K562 (cell line): ENCODE data around the gene RGS19. TPM values are rescaled to one million over a fixed set of nuclear protein-coding genes. Genes with fewer than 3 reads are reported as not detected.

Source experiments
- ATAC-seq: fragments of 200-7000 bp; cut with Tn5 transposase; 3 replicates; pipeline ENCODE4 v1.9.1; 2020; ENCODE audit warnings: moderate library complexity
- BruUV-seq: library from RNA; stranded (reverse); fragments of 400-500 nt; replicated peaks from 2 replicates; lab custom pipeline; 2021; lab: Mats Ljungman, UMichigan
- CTCF ChIA-PET: fragments of 300-600 bp; formaldehyde crosslinking; extraction: SDS; loops from one replicate; lab custom pipeline; 2021; ENCODE audit warnings: low intra/inter-chr PET ratio; lab: Yijun Ruan, JAX
- POLR2A ChIA-PET: fragments of 300-600, 350-650 bp; sonication (Branson Sonifier 250); formaldehyde crosslinking; extraction: SDS; loops from one replicate; lab custom pipeline; 2021; ENCODE audit warnings: antibody characterized with exemption, inconsistent platforms; lab: Yijun Ruan, JAX
- DNase-seq, 4 experiments: peaks; one replicate each; pipeline versions ENCODE4 v3.0.0 to v3.0.0-alpha.2; 2011 to 2018; ENCODE audit warnings: low spot score in 3 of 4, mixed read lengths in 3 of 4; ENCODE audit errors: extremely low read depth in 1 of 4
- FAIRE-seq: peaks from 2 replicates; lab custom pipeline; 2011; peaks lifted over from hg19 to GRCh38; lab: Jason Lieb, UNC
- H2AFZ ChIP-seq: 2 replicates; pipeline ENCODE4 v1.6.0; 2011; ENCODE audit warnings: low read depth, low read length, control low read depth, inconsistent platforms
- H3K27ac ChIP-seq: fragments of 200-600 bp; 3 replicates; pipeline ENCODE4 v1.8.0; 2011; ENCODE audit warnings: low read depth, mild to moderate bottlenecking, control low read depth, inconsistent platforms, low read length, moderate library complexity, mixed read lengths; ENCODE audit errors: extremely low read depth
- H3K27me3 ChIP-seq, 2 experiments: fragments of 300-600 bp in 1 of 2; 2 replicates in 1 of 2; 3 replicates in 1 of 2; pipeline versions ENCODE4 v1.6.0 to v1.8.0; 2011; ENCODE audit warnings: inconsistent platforms in 2 of 2, low read length in 2 of 2, mild to moderate bottlenecking in 1 of 2, mixed read lengths in 1 of 2, moderate library complexity in 1 of 2; ENCODE audit not compliant: control insufficient read depth in 2 of 2, insufficient read depth in 2 of 2
- H3K36me3 ChIP-seq: fragments of 300-600 bp; 3 replicates; pipeline ENCODE4 v1.8.0; 2011; ENCODE audit warnings: mild to moderate bottlenecking, low read length, inconsistent platforms; ENCODE audit not compliant: control insufficient read depth, insufficient read depth
- H3K4me1 ChIP-seq, 2 experiments: fragments of 200-600 bp in 1 of 2; replicated peaks in 1 of 2; 2 replicates in 1 of 2; 3 replicates in 1 of 2; pipeline versions ENCODE4 v1.5.1 to v1.8.0; 2011; ENCODE audit warnings: inconsistent platforms in 2 of 2, low read length in 2 of 2, mild to moderate bottlenecking in 1 of 2, mixed read lengths in 1 of 2, moderate library complexity in 1 of 2; ENCODE audit not compliant: control insufficient read depth in 2 of 2, insufficient read depth in 2 of 2
- H3K4me2 ChIP-seq: 2 replicates; pipeline ENCODE4 v1.6.1; 2011; ENCODE audit warnings: low read length, control low read depth, inconsistent platforms, mixed read lengths; ENCODE audit not compliant: insufficient read depth
- H3K4me3 ChIP-seq: fragments of 200-600 bp; sonication (generic), shearing (Covaris generic); 2 replicates; pipeline ENCODE4 v1.5.1; 2016; ENCODE audit warnings: control low read depth, inconsistent platforms
- H3K79me2 ChIP-seq: fragments of 200-600 bp; 3 replicates; pipeline ENCODE4 v1.8.0; 2011; ENCODE audit warnings: low read length, inconsistent platforms; ENCODE audit not compliant: control insufficient read depth, insufficient read depth
- H3K9ac ChIP-seq, 2 experiments: 2 replicates each; pipeline versions ENCODE4 v1.6.0 to v1.6.1; 2011; ENCODE audit warnings: low read depth in 2 of 2, low read length in 2 of 2, control low read depth in 1 of 2, inconsistent platforms in 1 of 2, mild to moderate bottlenecking in 1 of 2, mixed read lengths in 1 of 2; ENCODE audit not compliant: insufficient read depth in 1 of 2
- H3K9me1 ChIP-seq: one replicate; pipeline ENCODE4 v1.6.0; 2011; ENCODE audit warnings: inconsistent platforms, mild to moderate bottlenecking, low read length, moderate library complexity; ENCODE audit not compliant: control insufficient read depth, insufficient read depth
- H3K9me3 ChIP-seq: replicated peaks from 2 replicates; pipeline ENCODE4 v1.5.1; 2011; ENCODE audit warnings: low read depth, low read length, inconsistent platforms; ENCODE audit not compliant: control insufficient read depth, insufficient read depth
- H4K20me1 ChIP-seq: replicated peaks from 2 replicates; pipeline ENCODE4 v1.6.1; 2011; ENCODE audit warnings: low read length, inconsistent platforms, mixed read lengths; ENCODE audit not compliant: control insufficient read depth, insufficient read depth
- ARNT ChIP-seq, 2 experiments: fragments of 450-650 bp; IDR thresholded peaks; 2 replicates each; pipeline ENCODE4 v1.6.1; 2016; ENCODE audit warnings: mild to moderate bottlenecking in 1 of 2
- CREB1 ChIP-seq, 2 experiments: sonication (generic) in 1 of 2; formaldehyde crosslinking in 1 of 2; IDR thresholded peaks; 2 replicates each; pipeline versions ENCODE4 v1.6.1 to v1.8.0; 2012 to 2022; ENCODE audit warnings: inconsistent platforms in 1 of 2, mild to moderate bottlenecking in 1 of 2, missing genetic modification reagents in 1 of 2, moderate library complexity in 1 of 2
- DPF2 ChIP-seq: fragments of 450-650 bp; IDR thresholded peaks from 2 replicates; pipeline ENCODE4 v1.6.1; 2016
- FOXJ2 ChIP-seq: fragments of 200-800 bp; sonication (Bioruptor generic); IDR thresholded peaks from 2 replicates; pipeline ENCODE4 v1.6.1; 2016; ENCODE audit warnings: missing genetic modification characterization, missing compliant biosample characterization
- GATAD2A ChIP-seq: fragments of 450-650 bp; IDR thresholded peaks from 2 replicates; pipeline ENCODE4 v1.6.1; 2017
- MAFF ChIP-seq: IDR thresholded peaks from 2 replicates; pipeline ENCODE4 v1.6.1; 2012; ENCODE audit warnings: low read length, improper control_type of control experiment
- MAFG ChIP-seq: fragments of 450-650 bp; conservative IDR thresholded peaks from 2 replicates; pipeline ENCODE4 v1.6.1; 2016; ENCODE audit warnings: missing genetic modification characterization, missing compliant biosample characterization
- NR2F6 ChIP-seq: fragments of 450-650 bp; formaldehyde crosslinking; IDR thresholded peaks from 2 replicates; pipeline ENCODE4 v1.4.0; 2020; ENCODE audit warnings: mild to moderate bottlenecking
- PCBP2 ChIP-seq: fragments of 200-400 bp; formaldehyde crosslinking; IDR thresholded peaks from 2 replicates; pipeline ENCODE4 v1.6.1; 2018; ENCODE audit warnings: low read length, low read depth, mild to moderate bottlenecking, moderate library complexity; ENCODE audit not compliant: poor library complexity, severe bottlenecking
- PHF21A ChIP-seq: fragments of 450-650 bp; IDR thresholded peaks from 2 replicates; pipeline ENCODE4 v1.6.1; 2017; ENCODE audit warnings: low read depth, borderline replicate concordance
- RBFOX2 ChIP-seq: fragments of 200-400 bp; formaldehyde crosslinking; IDR thresholded peaks from 2 replicates; pipeline ENCODE4 v1.6.1; 2017; ENCODE audit warnings: low read depth, mild to moderate bottlenecking, low read length, moderate library complexity
- RBM17 ChIP-seq: fragments of 200-400 bp; formaldehyde crosslinking; IDR thresholded peaks from 2 replicates; pipeline ENCODE4 v1.6.1; 2017; ENCODE audit warnings: low read depth, mild to moderate bottlenecking, low read length, borderline replicate concordance
- SMAD3 ChIP-seq: fragments of 450-650 bp; formaldehyde crosslinking; conservative IDR thresholded peaks from 2 replicates; pipeline ENCODE4 v1.4.0; 2020; ENCODE audit warnings: mild to moderate bottlenecking
- SMC3 ChIP-seq: conservative IDR thresholded peaks from 2 replicates; pipeline ENCODE4 v1.6.1; 2011; ENCODE audit warnings: low read depth, low read length, improper control_type of control experiment; ENCODE audit not compliant: insufficient read depth
- SNIP1 ChIP-seq: fragments of 450-650 bp; IDR thresholded peaks from 2 replicates; pipeline ENCODE4 v1.7.1; 2017; ENCODE audit warnings: low read depth, mild to moderate bottlenecking
- STAG1 ChIP-seq: sonication (generic); formaldehyde crosslinking; IDR thresholded peaks from 2 replicates; pipeline ENCODE4 v1.5.0; 2020; ENCODE audit warnings: missing genetic modification reagents, borderline replicate concordance
- SUPT5H ChIP-seq: fragments of 450-650 bp; IDR thresholded peaks from 2 replicates; pipeline ENCODE4 v1.6.1; 2016
- TFAP4 ChIP-seq: sonication (generic); formaldehyde crosslinking; IDR thresholded peaks from 2 replicates; pipeline ENCODE4 v1.8.0; 2022; ENCODE audit warnings: missing genetic modification reagents, mild to moderate bottlenecking, moderate library complexity, borderline replicate concordance
- ZNF197 ChIP-seq: fragments of 200-800 bp; sonication (Bioruptor generic); IDR thresholded peaks from 2 replicates; pipeline ENCODE4 v1.6.1; 2016; ENCODE audit warnings: low read depth, missing genetic modification characterization, missing compliant biosample characterization
- ZNF766 ChIP-seq: fragments of 200-800 bp; sonication (Bioruptor generic); conservative IDR thresholded peaks from 2 replicates; pipeline ENCODE4 v1.6.1; 2016; ENCODE audit warnings: missing genetic modification characterization, missing compliant biosample characterization
- WGBS: fragments of 100-300 bp; shearing (Covaris generic); methylation state at CpG from one replicate; pipeline ENCODE4 v1.1.6; 2016; ENCODE audit warnings: low coverage, mixed read lengths; ENCODE audit not compliant: insufficient coverage; ENCODE audit errors: missing lambda C conversion rate; 5-methylcytosine and 5-hydroxymethylcytosine counted together
- in situ Hi-C: fragments of 300-500 bp; cut with MboI; formaldehyde crosslinking; loops from 4 replicates; pipeline ENCODE4 v1.15.0; 2018; ENCODE audit warnings: inconsistent platforms, mixed read lengths
- intact Hi-C: fragments of 100-400 bp; cut with micrococcal nuclease; formaldehyde crosslinking; loops from 2 replicates; pipeline ENCODE4 v1.14.2; 2022
- polyA plus RNA-seq, 8 experiments: library from polyadenylated mRNA; depleted of rRNA in 4 of 8; stranded (reverse) in 5 of 8; unstranded in 3 of 8; fragments of >200 nt; fragmentation: Nextera tagmentation in 2 of 8; fragmentation: Illumina TruSeq in 1 of 8; extraction: Ambion mirVana in 2 of 8; extraction: Trizol in 1 of 8; gene quantifications; 2 replicates each; pipeline versions ENCODE4 v1.2.1 to v1.2.3, GENCODE V29; 2011 to 2014; ENCODE audit warnings: inconsistent platforms in 1 of 8, missing spikeins in 1 of 8
- total RNA-seq, 7 experiments: library from RNA; depleted of rRNA in 6 of 7; stranded (reverse); fragments of >200 nt in 6 of 7; fragmentation: Illumina TruSeq in 2 of 7; extraction: Trizol in 2 of 7; gene quantifications; 2 replicates each; pipeline versions ENCODE4 v1.2.1 to v1.2.3, GENCODE V29; 2011 to 2021; ENCODE audit warnings: low replicate concordance in 1 of 7
- TF ChIP-seq, protein P1 (sequence below): fragments of 450-650 bp; formaldehyde crosslinking; IDR thresholded peaks from 2 replicates; pipeline ENCODE4 v1.4.0; 2020; ENCODE audit warnings: mild to moderate bottlenecking, moderate library complexity

The RGS19 gene
- total and polyA plus RNA-seq, 9 of the 15 experiments (the other 6 are each of a cell fraction or from before 2014, with no cell fraction given) = 0.41 to 23.7 (median 14.6) TPM

DNA sequence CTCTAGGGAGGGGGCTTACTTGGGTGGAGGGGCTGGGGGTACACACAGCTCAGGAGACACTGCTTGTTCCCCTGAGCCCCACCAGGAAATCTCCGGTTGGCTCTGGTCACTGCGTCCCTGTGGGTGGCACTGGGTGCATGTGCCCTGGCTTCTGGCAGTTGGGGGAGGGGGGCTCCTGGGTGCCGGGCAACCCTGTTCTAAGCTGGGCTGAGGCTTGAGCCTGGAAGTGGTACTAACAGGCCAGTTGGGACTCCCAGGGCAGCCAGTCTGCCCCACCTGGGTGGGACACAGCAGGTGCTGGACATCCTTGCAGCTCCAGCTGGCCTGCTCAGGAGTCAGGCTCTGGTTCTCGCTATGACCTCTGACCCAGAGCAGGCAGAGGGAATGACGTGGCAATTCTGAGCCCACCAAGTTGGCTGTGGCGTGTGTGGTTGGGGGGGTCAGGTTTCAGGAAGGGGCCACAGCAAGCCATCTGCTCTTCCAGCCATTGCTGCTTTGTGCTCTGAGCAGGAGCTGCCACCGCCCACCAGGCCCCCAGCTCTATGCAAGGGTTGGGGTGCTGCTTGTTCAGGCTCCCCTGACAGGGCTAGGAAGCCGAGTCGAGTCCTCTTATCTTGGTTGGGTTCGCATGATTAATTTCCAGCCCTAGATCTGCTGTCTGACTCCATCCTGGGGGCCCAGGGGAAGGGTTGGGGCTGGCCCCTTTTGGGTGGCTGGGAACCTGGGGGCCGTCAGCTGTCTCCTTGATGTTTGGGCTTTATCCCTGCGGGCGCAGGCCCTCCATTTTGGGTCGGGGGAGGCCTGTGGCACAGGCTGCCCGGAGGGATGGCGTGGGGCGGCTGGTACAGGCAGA is 42.7 kb downstream of the RGS19 start:
- peaks cover 35% of the 10 kb centered on the region; the same call in 2 of the 3 replicates for H3K36me3 ChIP-seq
- no peaks in the 10 kb centered on the region for H3K9me3 ChIP-seq
- 42% methylated on average over 17 of the region's 17 CpGs for WGBS
- peaks cover 3% of the 10 kb centered on the region for H3K9me1 ChIP-seq
- peaks cover 25 to 77% of the 10 kb centered on the region in 2 experiments for H3K4me1 ChIP-seq
- intact Hi-C loops = loop anchor here (5.0 kb wide), 2 partner anchors 86 to 499 kb away; partner anchors contain the start of gene PTK6
- 0 out of 3 replicates have a peak, but pooled peaks have one; percentile 2 for ATAC-seq
- peak; percentile 89 for FAIRE-seq
- 0 out of 2 replicates have a peak overlapping the region, but pooled peaks have one; percentile 25 for H2AFZ ChIP-seq
- POLR2A ChIA-PET = interaction anchor here (0.7 to 1.0 kb wide), 4 partner anchors 14 to 505 kb away, joined by 3 read pairs; partner anchors contain the start of gene RTEL1
- in situ Hi-C loops = no loop called here
- no peaks in the 10 kb centered on the region for H3K27me3 ChIP-seq
- CTCF ChIA-PET = interaction anchor here (0.5 to 0.6 kb wide), 2 partner anchors 500 to 595 kb away, joined by 3 read pairs; no protein-coding TSS in a partner anchor
- H3K79me2 ChIP-seq = no peaks in the 10 kb centered on the region
- H3K9ac ChIP-seq = peak overlapping the region; percentile 14 to 87
- peak overlapping the region; percentile 44; the same call in 1 of the 2 replicates for H3K4me2 ChIP-seq
- DNase-seq = peak; percentile 55 to 78 (median 64)
- H3K27ac ChIP-seq = peak overlapping the region; percentile 64
- no TSS peak for BruUV-seq
- no peak overlapping the region for H3K4me3 ChIP-seq
- no peaks in the 10 kb centered on the region for H4K20me1 ChIP-seq
- TF ChIP-seq MAFF (peak; percentile 29; the same call in 1 of the 2 replicates), SMAD3 (no peak), GATAD2A (no peak), SMC3 (no peak), RBFOX2 (peak; percentile 18; the same call in 1 of the 2 replicates), TFAP4 (CRISPR knock-in tag) (peak; percentile 67; the same call in 1 of the 2 replicates), ARNT (IDR thresholded peaks at IDR 0.05) (no peak), ZNF197 (CRISPR knock-in tag) (no peak), SUPT5H (no peak), STAG1 (CRISPR knock-in tag) (no peak), ZNF766 (CRISPR knock-in tag) (no peak), FOXJ2 (tag) (no peak), DPF2 (0 out of 2 replicates have a peak, but pooled peaks have one; percentile 45), PHF21A (no peak), NR2F6 (CRISPR knock-in tag) (no peak), MAFG (tag) (peak; percentile 74), CREB1 (IDR thresholded peaks at IDR 0.05) (0 out of 2 replicates have a peak, but pooled peaks have one; percentile 36), CREB1 (CRISPR knock-in tag; IDR thresholded peaks at IDR 0.05) (no peak), RBM17 (no peak), PCBP2 (no peak), SNIP1 (no peak)
- TF ChIP-seq, protein P1, sequence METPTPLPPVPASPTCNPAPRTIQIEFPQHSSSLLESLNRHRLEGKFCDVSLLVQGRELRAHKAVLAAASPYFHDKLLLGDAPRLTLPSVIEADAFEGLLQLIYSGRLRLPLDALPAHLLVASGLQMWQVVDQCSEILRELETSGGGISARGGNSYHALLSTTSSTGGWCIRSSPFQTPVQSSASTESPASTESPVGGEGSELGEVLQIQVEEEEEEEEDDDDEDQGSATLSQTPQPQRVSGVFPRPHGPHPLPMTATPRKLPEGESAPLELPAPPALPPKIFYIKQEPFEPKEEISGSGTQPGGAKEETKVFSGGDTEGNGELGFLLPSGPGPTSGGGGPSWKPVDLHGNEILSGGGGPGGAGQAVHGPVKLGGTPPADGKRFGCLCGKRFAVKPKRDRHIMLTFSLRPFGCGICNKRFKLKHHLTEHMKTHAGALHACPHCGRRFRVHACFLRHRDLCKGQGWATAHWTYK (CRISPR knock-in tag) = 0 out of 2 replicates have a peak, but pooled peaks have one; percentile 44
